ENCODE measurements around the gene RNU1-3. TPM values are rescaled to one million over a fixed set of nuclear protein-coding genes. Genes with fewer than 3 reads are reported as not detected.
"Not testable (repeated sequence)": the region's sequence is repeated elsewhere in the genome, so short reads cannot be mapped to it uniquely, and the experiment has no call there.

Gene RNU1-3
- total RNA-seq, 8 experiments from 2014 or later, result 2,521 to 14,174 (median 6,483) TPM

DNA sequence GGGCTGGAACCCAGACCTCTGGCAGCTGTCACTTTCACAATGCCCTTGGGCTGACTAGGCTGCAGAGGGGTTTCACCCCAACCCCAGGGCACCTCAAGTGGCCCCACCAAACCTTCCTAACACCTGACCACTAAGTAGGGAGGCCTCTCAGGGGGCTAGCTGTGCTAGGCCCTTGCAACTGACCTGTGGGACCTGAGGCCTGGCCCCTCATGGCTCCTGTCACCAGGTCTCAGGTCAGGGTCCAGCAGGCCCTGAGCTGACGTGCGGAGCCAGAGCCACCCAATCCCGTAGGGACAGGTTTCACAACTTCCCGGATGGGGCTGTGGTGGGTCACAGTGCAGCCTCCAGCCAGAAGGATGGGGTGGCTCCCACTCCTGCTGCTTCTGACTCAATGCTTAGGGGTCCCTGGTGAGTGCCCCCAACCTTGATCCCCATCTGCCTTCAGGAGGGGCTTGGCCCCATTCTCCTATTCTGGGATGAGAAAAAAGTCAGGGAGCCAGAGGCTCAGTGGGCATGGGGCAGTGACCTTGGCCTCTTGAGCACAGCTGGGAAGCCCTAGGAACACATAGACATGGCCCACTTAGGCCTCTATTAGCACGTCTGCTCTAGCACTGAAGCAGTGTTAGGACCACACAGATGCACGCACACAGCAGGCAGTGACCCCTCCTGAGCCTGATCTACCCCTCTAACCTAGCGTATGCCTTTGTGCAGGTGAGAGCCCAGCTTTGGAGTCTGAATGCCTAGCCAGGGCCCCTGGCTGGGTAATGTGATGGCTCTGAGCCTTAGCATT, 21.3 kb downstream of the RNU1-3 start:
- WGBS, 10 experiments, result 90 to 100% (median 95%) methylated on average over 1 to 5 of the region's 7 CpGs; no CpG with 5 or more reads in 6 of the 10 experiments
- not testable (repeated sequence) for ATAC-seq (replicated peaks in 6 of 8)

DNA sequence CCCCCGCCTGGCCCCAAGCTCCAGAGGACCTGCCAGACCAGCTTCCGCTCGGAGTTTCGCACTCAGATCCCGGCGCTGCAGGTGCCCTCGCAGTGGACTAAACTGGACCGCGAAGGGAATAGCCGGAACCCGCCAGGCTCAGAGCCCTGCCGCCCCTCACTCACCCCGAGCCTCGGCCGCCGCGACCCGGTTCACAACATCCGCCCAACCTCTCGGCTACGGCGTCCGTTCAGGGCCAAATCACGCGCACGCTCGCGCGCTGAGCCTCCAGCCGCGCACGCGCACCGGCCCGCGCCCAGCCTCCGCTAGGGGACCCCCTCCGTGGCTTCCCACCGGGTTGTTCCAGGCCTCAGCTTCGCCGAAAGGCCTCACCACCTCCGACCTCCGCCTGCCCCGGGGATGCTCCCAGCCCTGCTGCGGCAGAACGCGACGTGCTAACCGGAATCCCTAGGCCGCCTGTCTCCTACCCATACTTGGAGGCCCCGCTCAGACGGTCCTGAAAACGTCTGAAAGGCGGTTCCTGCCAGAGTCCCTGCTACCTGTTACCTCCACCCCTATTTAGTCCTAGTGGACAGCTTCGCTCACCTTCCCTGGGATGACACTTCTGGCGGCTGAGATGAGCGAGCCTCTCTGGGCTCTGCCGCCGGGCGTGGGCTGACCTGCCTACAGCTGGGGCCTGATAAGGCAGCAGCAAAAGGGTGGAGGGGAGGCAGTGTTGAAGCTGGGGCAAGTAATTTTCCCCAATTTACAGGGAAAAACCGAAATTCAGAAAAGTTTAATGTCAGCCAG, 22.1 kb downstream of the RNU1-3 start:
- Histone ChIP-seq H3K27ac (peak overlapping the region; percentile 64 to 86), H3K4me1 (replicated peaks in 1 of 2) (peaks cover 18% of the 10 kb centered on the region in 2 donors), H3K4me3 (peak overlapping the region; percentile 79 to 96 (median 90))
- 0 to 64% (median 4%) methylated on average over 1 to 54 of the region's 61 CpGs for WGBS, 10 experiments
- peak; percentile 82 to 92 (median 91) for ATAC-seq (replicated peaks in 6 of 8)
- in situ Hi-C loops (cut with MboI; ENCODE audit: low pct_unique_long_range_greater_than_20kb in 2 of 9, low sequenced_read_pairs in 9 of 9, unreplicated experiment in 9 of 9), result loop anchor here in 3 of 9 experiments (25.0 kb wide), 3 partner anchors 132 to 393 kb away; partner anchors contain the start of genes ATP13A2 (in 1 of the 3) and RNU1-1 (in 1 of the 3)

More for the DNA sequence above, 21.3 kb downstream of the RNU1-3 start:
- peak overlapping the region in 1 of 5 donors; percentile 94 for H3K4me3 ChIP-seq
- peaks cover 18% of the 10 kb centered on the region in 2 donors for H3K4me1 ChIP-seq (replicated peaks in 1 of 2)
- in situ Hi-C loops (cut with MboI; ENCODE audit: low pct_unique_long_range_greater_than_20kb in 2 of 9, low sequenced_read_pairs in 9 of 9, unreplicated experiment in 9 of 9), result loop anchor here in 3 of 9 experiments (25.0 kb wide), 3 partner anchors 133 to 392 kb away; partner anchors contain the start of genes ATP13A2 (in 1 of the 3) and RNU1-1 (in 1 of the 3)
- peak overlapping the region; percentile 64 to 86 for H3K27ac ChIP-seq

DNA sequence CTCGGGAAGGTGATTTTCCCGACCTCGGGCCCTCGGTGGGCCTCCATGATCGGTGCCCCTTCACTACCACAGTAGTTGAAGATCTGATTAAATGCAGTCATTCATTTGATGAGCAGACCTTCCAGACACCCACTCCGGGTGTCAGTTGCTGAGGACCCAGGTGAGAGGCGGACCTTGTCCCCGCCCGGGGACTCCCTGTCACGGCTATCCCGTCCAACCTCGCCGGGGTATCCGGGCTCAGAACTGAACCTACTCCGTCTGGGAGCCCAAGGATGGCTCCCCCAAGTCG, 22.6 kb downstream of the RNU1-3 start:
- Histone ChIP-seq H3K27ac (peak overlapping the region; percentile 37 to 86), H3K4me1 (replicated peaks in 1 of 2) (peaks cover 18% of the 10 kb centered on the region in 2 donors), H3K4me3 (peak overlapping the region; percentile 79 to 96 (median 90))
- in situ Hi-C loops (cut with MboI; ENCODE audit: low pct_unique_long_range_greater_than_20kb in 2 of 9, low sequenced_read_pairs in 9 of 9, unreplicated experiment in 9 of 9), result loop anchor here in 3 of 9 experiments (25.0 kb wide), 3 partner anchors 132 to 393 kb away; partner anchors contain the start of genes ATP13A2 (in 1 of the 3) and RNU1-1 (in 1 of the 3)
- WGBS, 10 experiments, result 0 to 4% (median 1%) methylated on average over 3 to 16 of the region's 16 CpGs; no CpG with 5 or more reads in 1 of the 10 experiments
- peak in 2 of 8 experiments; percentile 41 to 65 for ATAC-seq (replicated peaks in 6 of 8)

DNA sequence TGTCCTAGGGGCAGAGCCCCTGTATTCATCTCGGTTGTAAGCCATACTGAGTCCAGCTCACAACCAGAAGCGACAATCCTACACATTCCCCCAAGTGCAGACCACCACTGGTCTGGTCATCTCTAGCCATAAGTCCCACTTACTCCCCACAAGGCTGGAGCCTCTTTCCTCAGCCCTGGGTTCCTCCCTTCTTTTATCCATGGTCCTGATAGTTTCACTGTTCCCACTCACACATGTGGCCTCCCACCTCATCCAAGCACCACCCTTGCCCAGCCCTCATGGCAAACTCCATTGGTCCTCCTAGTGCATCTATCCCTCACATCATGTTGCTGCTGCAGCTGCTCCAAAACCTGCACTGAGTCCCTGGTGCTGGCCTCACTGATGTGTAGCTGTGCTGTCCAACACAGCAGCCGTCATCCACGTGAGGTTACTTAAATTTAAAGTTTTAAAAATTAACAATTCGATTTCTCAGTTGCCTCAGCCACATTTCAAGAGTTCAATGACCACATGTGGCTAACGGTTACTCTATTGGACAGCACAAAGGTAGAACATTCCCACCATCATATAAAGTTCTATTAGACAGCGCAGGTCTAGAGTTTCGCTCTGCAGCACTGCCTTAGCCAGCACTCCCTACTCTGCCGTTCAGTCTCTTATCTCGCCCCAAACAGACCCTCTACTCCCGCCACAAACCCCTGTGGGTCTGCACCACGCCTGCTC, 23.1 kb downstream of the RNU1-3 start:
- H3K4me1 ChIP-seq (replicated peaks in 1 of 2), result peaks cover 18% of the 10 kb centered on the region in 2 donors
- not testable (repeated sequence) for H3K27ac ChIP-seq
- WGBS, 10 experiments, result 18 to 44% (median 24%) methylated on average over 6 to 12 of the region's 12 CpGs
- ATAC-seq (replicated peaks in 6 of 8), result peak in 6 of 8 experiments; percentile 3 to 25 (median 13)
- in situ Hi-C loops (cut with MboI; ENCODE audit: low pct_unique_long_range_greater_than_20kb in 2 of 9, low sequenced_read_pairs in 9 of 9, unreplicated experiment in 9 of 9), result loop anchor here in 3 of 9 experiments (25.0 kb wide), 3 partner anchors 131 to 394 kb away; partner anchors contain the start of genes ATP13A2 (in 1 of the 3) and RNU1-1 (in 1 of the 3)
- H3K4me3 ChIP-seq, result peak overlapping the region; percentile 79 to 96 (median 90)

DNA sequence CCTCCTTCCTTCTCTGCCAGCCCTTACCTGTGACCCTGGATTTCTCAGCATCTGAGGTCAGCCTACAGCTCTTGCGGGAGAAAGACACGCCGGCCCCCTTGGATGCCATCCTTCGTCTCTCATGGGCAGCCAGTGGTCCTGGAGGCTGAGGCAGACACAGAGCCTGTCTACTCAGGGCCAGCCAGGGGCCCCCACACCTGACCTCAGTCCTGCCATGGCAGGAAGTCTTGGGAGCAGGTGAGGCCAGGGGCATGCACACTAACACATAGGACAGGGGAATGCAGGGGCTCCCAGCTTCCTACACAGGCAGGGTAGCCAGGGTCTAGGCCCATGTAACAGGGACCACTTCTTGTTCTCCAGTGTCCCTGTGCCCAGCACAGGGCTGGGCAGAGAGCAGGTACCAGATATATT, 23.7 kb downstream of the RNU1-3 start:
- Histone ChIP-seq H3K4me3 (peak overlapping the region in 4 of 5 donors; percentile 1 to 94 (median 9)), H3K4me1 (replicated peaks in 1 of 2) (peaks cover 18% of the 10 kb centered on the region in 2 donors)
- not testable (repeated sequence) for ATAC-seq (replicated peaks in 6 of 8); H3K27ac ChIP-seq
- in situ Hi-C loops (cut with MboI; ENCODE audit: low pct_unique_long_range_greater_than_20kb in 2 of 9, low sequenced_read_pairs in 9 of 9, unreplicated experiment in 9 of 9), result loop anchor here in 3 of 9 experiments (25.0 kb wide), 3 partner anchors 131 to 394 kb away; partner anchors contain the start of genes ATP13A2 (in 1 of the 3) and RNU1-1 (in 1 of the 3)
- 85 to 100% (median 95%) methylated on average over 1 to 4 of the region's 4 CpGs; no CpG with 5 or more reads in 3 of the 10 experiments for WGBS, 10 experiments

DNA sequence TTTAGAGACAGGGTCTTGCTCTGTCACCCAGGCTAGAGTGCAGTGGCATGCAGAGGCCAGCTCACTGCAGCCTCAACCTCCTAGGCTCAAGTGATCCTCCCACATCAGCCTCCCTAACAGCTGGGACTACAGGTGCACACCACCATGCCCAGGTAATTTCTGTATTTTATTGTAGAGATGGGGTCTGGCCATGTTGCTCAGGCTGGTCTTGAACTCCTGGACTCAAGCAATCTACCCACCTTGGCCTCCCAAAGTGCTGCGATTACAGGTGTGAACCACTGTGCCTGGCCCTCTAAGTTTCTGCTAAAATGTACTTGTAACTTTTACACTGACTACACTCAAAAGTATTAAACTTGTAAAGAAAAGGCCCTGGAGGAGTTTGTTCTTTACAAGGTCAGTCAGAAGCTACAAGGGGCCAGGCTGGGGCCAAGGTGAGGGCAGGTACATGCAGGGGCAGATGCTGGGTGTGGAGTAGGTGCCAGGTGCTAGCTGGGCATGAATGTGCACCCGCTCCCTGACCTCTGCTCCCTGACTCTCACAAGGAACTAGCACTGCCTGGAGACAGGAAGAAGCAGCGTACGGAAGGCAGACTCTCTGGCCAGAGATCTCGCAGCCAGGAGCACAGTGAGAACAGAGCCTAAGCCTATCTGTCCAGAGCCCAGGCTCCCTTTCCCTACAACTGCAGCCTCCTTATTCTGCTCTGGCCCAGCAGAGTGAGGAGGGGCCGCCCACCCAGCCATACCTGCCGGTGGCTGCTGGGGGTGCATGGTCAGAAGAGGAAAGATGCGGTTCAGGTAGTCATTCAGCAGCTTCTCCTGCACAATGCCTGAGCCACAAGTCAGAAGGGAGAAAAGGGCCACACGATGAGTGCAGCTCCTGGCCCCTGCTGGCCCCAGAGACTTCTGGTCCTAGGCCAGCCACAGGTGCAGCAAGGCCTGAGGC, 24.5 kb downstream of the RNU1-3 start:
- WGBS, 10 experiments, result 40 to 100% (median 88%) methylated on average over 1 to 8 of the region's 9 CpGs; no CpG with 5 or more reads in 1 of the 10 experiments
- H3K4me3 ChIP-seq; ATAC-seq (replicated peaks in 6 of 8); H3K27ac ChIP-seq: not testable (repeated sequence)
- in situ Hi-C loops (cut with MboI; ENCODE audit: low pct_unique_long_range_greater_than_20kb in 2 of 9, low sequenced_read_pairs in 9 of 9, unreplicated experiment in 9 of 9), result loop anchor here in 3 of 9 experiments (25.0 kb wide), 3 partner anchors 130 to 395 kb away; partner anchors contain the start of genes ATP13A2 (in 1 of the 3) and RNU1-1 (in 1 of the 3)
- peaks cover 18% of the 10 kb centered on the region in 2 donors for H3K4me1 ChIP-seq (replicated peaks in 1 of 2)

DNA sequence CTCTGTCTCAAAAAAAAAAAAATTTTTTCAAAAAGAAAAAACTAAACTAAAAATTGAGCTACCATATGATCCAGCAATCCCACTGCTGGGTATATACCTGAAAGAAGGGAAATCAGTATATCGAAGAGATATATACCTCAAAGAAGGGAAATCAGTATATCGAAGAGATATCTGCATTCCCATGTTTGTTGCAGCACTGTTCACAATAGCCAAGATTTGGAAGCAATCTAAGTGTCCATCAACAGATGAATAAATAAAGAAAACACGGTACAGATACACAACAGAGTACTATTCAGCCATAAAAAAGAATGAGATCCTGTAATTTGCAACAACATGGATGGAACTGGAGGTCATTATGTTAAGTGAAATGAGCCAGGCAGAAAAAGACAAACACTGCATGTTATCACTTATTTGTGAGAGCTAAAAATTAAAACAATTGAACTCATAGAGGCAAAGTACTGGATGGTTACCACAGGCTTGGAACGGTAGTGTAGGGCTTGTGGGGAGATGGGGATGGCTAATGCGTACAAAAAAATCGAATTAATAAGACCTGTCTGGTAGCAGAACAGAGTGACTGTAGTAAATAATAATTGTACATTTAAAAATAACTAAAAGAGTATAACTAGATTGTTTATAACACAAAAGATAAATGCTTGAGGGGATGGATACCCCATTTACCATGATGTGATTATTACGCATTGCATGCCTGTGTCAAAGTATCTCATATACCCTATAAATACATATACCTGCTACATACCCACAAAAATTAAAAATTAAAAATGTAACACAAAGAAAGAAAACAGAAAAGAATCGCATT, 25.4 kb downstream of the RNU1-3 start:
- not testable (repeated sequence) for ATAC-seq (replicated peaks in 6 of 8); H3K4me3 ChIP-seq; H3K27ac ChIP-seq
- in situ Hi-C loops (cut with MboI; ENCODE audit: low pct_unique_long_range_greater_than_20kb in 2 of 9, low sequenced_read_pairs in 9 of 9, unreplicated experiment in 9 of 9), result loop anchor here in 3 of 9 experiments (25.0 kb wide), 3 partner anchors 129 to 396 kb away; partner anchors contain the start of genes ATP13A2 (in 1 of the 3) and RNU1-1 (in 1 of the 3)
- peaks cover 18% of the 10 kb centered on the region in 2 donors for H3K4me1 ChIP-seq (replicated peaks in 1 of 2)
- WGBS, 10 experiments, result 90 to 96% (median 93%) methylated on average over 8 of the region's 8 CpGs

DNA sequence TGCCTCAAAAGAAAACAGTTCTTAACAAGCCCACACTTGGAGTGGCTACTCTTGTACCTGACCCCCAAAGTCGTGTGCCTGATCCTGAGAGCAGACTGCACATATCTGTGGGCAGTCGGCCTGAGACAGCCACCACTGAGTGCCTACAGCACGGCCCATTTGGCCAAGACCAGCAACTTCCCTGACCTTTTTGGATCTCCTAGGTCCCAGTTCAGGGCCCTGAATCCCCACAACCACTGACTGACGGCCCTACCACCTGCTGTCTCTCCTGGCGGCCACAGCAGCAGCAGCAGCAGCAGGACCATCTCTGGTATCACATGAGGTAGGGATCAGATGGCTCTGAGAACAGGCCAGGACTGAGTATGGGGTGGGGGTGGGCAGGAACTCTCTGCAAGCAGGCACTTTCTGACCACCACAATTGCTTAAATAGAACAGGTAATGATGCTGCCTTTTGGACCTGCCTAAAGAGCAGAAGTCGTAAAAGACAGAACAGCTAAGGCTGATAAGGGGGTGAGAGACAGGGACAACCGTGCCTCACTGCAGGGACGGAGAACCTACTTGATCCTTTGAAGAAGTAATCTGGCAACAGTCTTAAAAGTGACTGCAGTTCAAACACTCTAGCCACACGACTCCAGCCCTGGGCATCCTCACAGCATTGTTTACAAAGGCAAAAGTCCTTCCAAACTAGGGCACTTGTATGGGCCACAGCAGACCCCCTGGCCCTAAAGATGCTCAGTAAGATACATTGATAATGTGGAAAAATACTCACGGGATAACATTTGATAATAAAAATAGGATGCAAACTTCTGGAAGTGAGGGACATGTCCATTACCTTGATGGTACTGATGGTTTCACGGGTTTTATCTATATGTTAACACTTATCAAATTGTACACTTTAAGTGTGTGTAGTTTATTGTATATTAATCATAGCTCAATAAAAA, 27.4 kb downstream of the RNU1-3 start:
- in situ Hi-C loops (cut with MboI; ENCODE audit: low pct_unique_long_range_greater_than_20kb in 2 of 9, low sequenced_read_pairs in 9 of 9, unreplicated experiment in 9 of 9), result loop anchor here in 4 of 9 experiments (10.0 to 25.0 kb wide), 4 partner anchors 85 to 398 kb away; partner anchors contain the start of genes ATP13A2 (in 1 of the 4) and RNU1-1 (in 1 of the 4)
- 57 to 100% (median 74%) methylated on average over 2 to 11 of the region's 11 CpGs for WGBS, 10 experiments
- peaks cover 11% of the 10 kb centered on the region in 2 donors for H3K4me1 ChIP-seq (replicated peaks in 1 of 2)
- not testable (repeated sequence) for H3K27ac ChIP-seq; ATAC-seq (replicated peaks in 6 of 8); H3K4me3 ChIP-seq

DNA sequence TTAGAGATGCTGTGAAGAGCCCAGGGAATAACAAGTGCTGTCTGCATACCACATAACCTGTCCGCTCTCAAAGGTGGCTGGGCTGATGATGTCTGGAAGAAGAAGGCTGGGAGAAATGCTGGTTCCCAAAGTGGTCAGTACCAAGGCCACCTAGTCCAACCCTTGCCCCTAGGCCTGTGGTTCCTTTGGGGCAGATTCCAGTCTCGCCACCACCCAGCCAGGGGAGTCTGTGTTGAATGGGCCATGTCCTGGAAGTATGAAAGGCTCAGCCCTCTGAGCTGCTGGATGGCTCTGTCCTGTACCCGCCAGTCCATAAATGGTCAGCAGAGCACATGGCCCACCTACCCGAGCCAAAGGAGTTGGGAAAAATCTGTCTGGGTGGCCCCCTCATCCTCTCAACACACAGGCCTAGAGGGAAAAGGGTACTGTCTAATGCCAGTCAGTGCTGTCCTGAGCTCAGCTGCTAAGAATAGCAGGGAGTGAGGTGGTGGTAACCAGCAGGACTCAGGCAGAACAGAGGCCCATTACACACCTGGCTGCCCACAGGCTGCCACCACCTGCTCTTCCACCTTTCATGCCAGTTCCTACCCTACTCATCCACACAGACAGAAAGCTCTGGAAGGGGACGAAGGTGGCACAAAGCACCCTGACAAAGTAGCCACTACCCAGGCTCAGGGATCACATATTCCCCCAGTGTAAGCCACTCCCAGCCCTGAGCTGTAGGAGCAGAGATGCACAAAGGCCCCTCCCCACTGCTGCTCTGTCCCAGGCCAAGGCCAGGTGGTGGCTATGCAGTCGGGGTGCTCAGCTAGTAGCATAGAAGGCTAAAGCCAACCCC, 28.6 kb downstream of the RNU1-3 start:
- peak in 7 of 8 experiments; percentile 6 to 58 (median 20) for ATAC-seq (replicated peaks in 6 of 8)
- 80 to 100% (median 95%) methylated on average over 1 to 6 of the region's 6 CpGs for WGBS, 10 experiments
- in situ Hi-C loops (cut with MboI; ENCODE audit: low pct_unique_long_range_greater_than_20kb in 2 of 9, low sequenced_read_pairs in 9 of 9, unreplicated experiment in 9 of 9), result loop anchor here in 4 of 9 experiments (10.0 to 25.0 kb wide), 4 partner anchors 87 to 399 kb away; partner anchors contain the start of genes ATP13A2 (in 1 of the 4) and RNU1-1 (in 1 of the 4)
- H3K4me3 ChIP-seq; H3K4me1 ChIP-seq (replicated peaks in 1 of 2); H3K27ac ChIP-seq: not testable (repeated sequence)
